Keratinocyte (primary cell): ENCODE results near the gene IFIH1. TPM values are rescaled to one million over a fixed set of nuclear protein-coding genes. Genes with fewer than 3 reads are reported as not detected.
A peak's percentile ranks its signal among the peaks of the same experiment; 100 is the strongest.

ENCODE experiments used
- DNase-seq: peaks from one replicate; pipeline ENCODE4 v3.0.0-alpha.2; 2011; ENCODE audit warnings: low read depth, missing footprints, low spot score
- FAIRE-seq: peaks from 2 replicates; lab custom pipeline; 2011; peaks lifted over from hg19 to GRCh38; lab: Jason Lieb, UNC
- H2AFZ ChIP-seq: 2 replicates; pipeline ENCODE4 v1.6.0; 2012; ENCODE audit warnings: low read length, control low read depth, inconsistent platforms; ENCODE audit not compliant: control insufficient read depth
- H3K27ac ChIP-seq: 2 replicates; pipeline ENCODE4 v1.5.1; 2011; ENCODE audit warnings: low read length; ENCODE audit not compliant: control insufficient read depth, insufficient read depth
- H3K27me3 ChIP-seq: 3 replicates; pipeline ENCODE4 v1.6.0; 2011; ENCODE audit warnings: low read length; ENCODE audit not compliant: control insufficient read depth, insufficient read depth; ENCODE audit errors: extremely low read depth
- H3K36me3 ChIP-seq, 2 experiments: 2 replicates in 1 of 2; 3 replicates in 1 of 2; pipeline ENCODE4 v1.5.1; 2011; ENCODE audit warnings: low read length in 2 of 2, mild to moderate bottlenecking in 1 of 2; ENCODE audit not compliant: control insufficient read depth in 2 of 2, insufficient read depth in 2 of 2; ENCODE audit errors: extremely low read depth in 1 of 2
- H3K4me1 ChIP-seq: 3 replicates; pipeline ENCODE4 v1.5.1; 2011; ENCODE audit warnings: low read length; ENCODE audit not compliant: control insufficient read depth, insufficient read depth; ENCODE audit errors: extremely low read depth
- H3K4me2 ChIP-seq: 3 replicates; pipeline ENCODE4 v1.6.0; 2011; ENCODE audit warnings: low read depth, low read length; ENCODE audit not compliant: control insufficient read depth, insufficient read depth; ENCODE audit errors: extremely low read depth
- H3K4me3 ChIP-seq, 3 experiments: fragments of 200-600 bp in 1 of 3; sonication (generic) in 1 of 3; 2 replicates in 2 of 3; 3 replicates in 1 of 3; pipeline ENCODE4 v1.5.1; 2011 to 2016; ENCODE audit warnings: low read length in 3 of 3, mild to moderate bottlenecking in 3 of 3, control low read depth in 2 of 3, inconsistent platforms in 1 of 3, low read depth in 1 of 3, mixed read lengths in 1 of 3, mixed run types in 1 of 3, moderate library complexity in 1 of 3; ENCODE audit not compliant: control insufficient read depth in 2 of 3, insufficient read depth in 2 of 3; ENCODE audit errors: extremely low read depth in 1 of 3
- H3K79me2 ChIP-seq: 2 replicates; pipeline ENCODE4 v1.6.0; 2012; ENCODE audit warnings: low read length; ENCODE audit not compliant: control insufficient read depth, insufficient read depth
- H3K9ac ChIP-seq: 3 replicates; pipeline ENCODE4 v1.6.0; 2011; ENCODE audit warnings: low read length; ENCODE audit not compliant: control insufficient read depth, insufficient read depth; ENCODE audit errors: extremely low read depth
- H3K9me1 ChIP-seq: 3 replicates; pipeline ENCODE4 v1.6.0; 2011; ENCODE audit warnings: low read length; ENCODE audit not compliant: control insufficient read depth, insufficient read depth; ENCODE audit errors: extremely low read depth
- H3K9me3 ChIP-seq: 2 replicates; pipeline ENCODE4 v1.5.1; 2012; ENCODE audit warnings: low read depth, low read length; ENCODE audit not compliant: control insufficient read depth
- H4K20me1 ChIP-seq: 3 replicates; pipeline ENCODE4 v1.6.0; 2011; ENCODE audit warnings: low read length; ENCODE audit not compliant: control insufficient read depth, insufficient read depth; ENCODE audit errors: extremely low read depth
- EZH2 ChIP-seq: IDR thresholded peaks from one replicate; pipeline ENCODE4 v1.6.1; 2012; ENCODE audit warnings: inconsistent platforms, mild to moderate bottlenecking, low read length, moderate library complexity
- dilution Hi-C: fragments of 300-500 bp; cut with MboI; formaldehyde crosslinking; loops from one replicate; pipeline ENCODE4 v1.7.0; 2020; ENCODE audit warnings: low sequenced_read_pairs; ENCODE audit not compliant: extremely low pct_ligation_motif_present
- polyA plus RNA-seq, 5 experiments: library from polyadenylated mRNA; depleted of rRNA in 3 of 5; stranded (reverse) in 3 of 5; stranded (forward) in 1 of 5; unstranded in 1 of 5; fragments of >200 nt; gene quantifications; 1 replicate in 1 of 5; 2 replicates in 3 of 5; 3 replicates in 1 of 5; pipeline versions ENCODE4 v1.2.1 to v1.2.3, GENCODE V29; 2011 to 2012; ENCODE audit warnings: missing spikeins in 2 of 5, low read depth in 1 of 5, low replicate concordance in 1 of 5
- TF ChIP-seq, protein P1 (sequence below), 3 experiments: IDR thresholded peaks in 1 of 3; conservative IDR thresholded peaks in 1 of 3; optimal IDR thresholded peaks in 1 of 3; 2 replicates in 2 of 3; 3 replicates in 1 of 3; pipeline versions ENCODE3 to v1.5.1; 2011; ENCODE audit warnings: low read length in 3 of 3, mild to moderate bottlenecking in 3 of 3, moderate library complexity in 2 of 3, control low read depth in 1 of 3, inconsistent platforms in 1 of 3; ENCODE audit not compliant: insufficient read depth in 2 of 3; ENCODE audit errors: extremely low read depth in 1 of 3

The IFIH1 gene
- polyA plus RNA-seq, 1 donor (not counting 4 experiments of a cell fraction or from before 2014, with no cell fraction given) = 18.5 TPM

DNA sequence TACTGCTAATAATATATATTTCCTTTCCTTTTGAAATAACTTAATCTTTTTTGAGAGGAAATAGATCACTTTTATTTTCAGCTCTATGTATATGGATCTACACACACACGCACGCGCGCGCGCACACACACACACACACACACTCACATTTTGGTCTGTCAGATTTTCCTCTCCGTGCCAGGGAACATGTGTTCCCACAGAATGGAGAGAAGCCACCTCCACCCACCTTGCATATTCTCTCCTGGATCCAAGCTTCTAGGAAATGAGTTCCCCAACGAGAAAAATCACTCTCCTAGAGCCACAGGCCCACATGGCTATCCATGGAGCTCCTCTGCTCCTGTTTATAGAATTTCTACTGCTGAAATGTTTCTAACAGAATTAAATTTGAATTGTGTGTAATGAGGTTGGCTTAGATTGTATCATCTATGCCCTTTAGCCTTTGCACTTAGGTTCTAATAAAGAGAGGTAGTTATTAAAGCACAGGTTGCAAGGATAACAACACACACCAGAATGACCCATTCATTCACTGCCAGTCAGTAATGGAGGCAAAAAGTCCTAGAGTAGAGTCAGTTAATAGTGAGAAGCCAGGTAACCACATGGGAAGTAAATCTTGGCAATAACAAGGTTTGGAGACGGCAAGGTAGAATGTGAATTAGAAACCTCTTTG lies 19.7 kb downstream of the IFIH1 start:
- TF ChIP-seq, protein P1, sequence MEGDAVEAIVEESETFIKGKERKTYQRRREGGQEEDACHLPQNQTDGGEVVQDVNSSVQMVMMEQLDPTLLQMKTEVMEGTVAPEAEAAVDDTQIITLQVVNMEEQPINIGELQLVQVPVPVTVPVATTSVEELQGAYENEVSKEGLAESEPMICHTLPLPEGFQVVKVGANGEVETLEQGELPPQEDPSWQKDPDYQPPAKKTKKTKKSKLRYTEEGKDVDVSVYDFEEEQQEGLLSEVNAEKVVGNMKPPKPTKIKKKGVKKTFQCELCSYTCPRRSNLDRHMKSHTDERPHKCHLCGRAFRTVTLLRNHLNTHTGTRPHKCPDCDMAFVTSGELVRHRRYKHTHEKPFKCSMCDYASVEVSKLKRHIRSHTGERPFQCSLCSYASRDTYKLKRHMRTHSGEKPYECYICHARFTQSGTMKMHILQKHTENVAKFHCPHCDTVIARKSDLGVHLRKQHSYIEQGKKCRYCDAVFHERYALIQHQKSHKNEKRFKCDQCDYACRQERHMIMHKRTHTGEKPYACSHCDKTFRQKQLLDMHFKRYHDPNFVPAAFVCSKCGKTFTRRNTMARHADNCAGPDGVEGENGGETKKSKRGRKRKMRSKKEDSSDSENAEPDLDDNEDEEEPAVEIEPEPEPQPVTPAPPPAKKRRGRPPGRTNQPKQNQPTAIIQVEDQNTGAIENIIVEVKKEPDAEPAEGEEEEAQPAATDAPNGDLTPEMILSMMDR (optimal IDR thresholded peaks at IDR 0.05 in 1 of 3, IDR thresholded peaks at IDR 0.05 in 1 of 3, conservative IDR thresholded peaks at IDR 0.05 in 1 of 3; ENCODE audit: extremely low read depth in 1 of 3, insufficient read depth in 2 of 3, low read length in 3 of 3) = no peak
- TF ChIP-seq EZH2 = no peak
- no peak for DNase-seq
- Histone ChIP-seq H3K27ac (no peak overlapping the region), H3K9me1 (no peaks in the 10 kb centered on the region), H4K20me1 (no peaks in the 10 kb centered on the region), H3K9ac (no peak overlapping the region), H2AFZ (no peak overlapping the region), H3K4me1 (no peaks in the 10 kb centered on the region), H3K79me2 (no peaks in the 10 kb centered on the region), H3K9me3 (no peaks in the 10 kb centered on the region), H3K4me2 (no peak overlapping the region), H3K4me3 (no peak overlapping the region), H3K36me3 (peaks cover 0 to 4% of the 10 kb centered on the region in 2 experiments), H3K27me3 (no peaks in the 10 kb centered on the region)
- dilution Hi-C loops = no loop called here
- FAIRE-seq = no peak

DNA sequence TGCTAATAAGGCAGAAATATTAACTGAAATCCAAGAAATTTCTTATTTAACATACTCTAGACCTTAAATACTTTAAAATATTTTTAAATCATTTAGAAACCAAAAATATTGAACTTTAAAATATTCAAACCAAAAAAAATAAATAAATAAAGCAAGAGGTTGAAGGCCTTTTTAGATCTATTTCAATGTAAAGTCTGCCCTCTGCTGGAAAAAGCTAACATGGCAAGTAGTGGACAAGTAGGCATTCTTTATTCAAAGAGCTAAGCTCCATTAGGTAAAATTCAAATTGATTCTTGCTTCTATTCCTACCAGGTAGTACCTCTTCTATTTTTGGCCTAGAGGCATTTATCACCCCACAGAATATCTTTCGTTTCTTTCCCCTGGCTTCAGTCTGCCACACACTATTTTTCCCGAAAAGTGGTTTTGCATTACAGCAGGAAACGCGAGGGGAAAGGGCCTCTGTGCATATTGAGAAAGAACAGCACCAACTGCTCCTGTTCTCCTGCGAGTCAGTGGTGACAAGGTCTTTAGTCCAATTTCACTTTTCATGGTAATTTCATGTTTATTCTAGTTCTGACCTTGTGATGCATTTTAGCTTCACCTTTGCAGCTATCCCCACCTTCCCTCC lies 20.4 kb downstream of the IFIH1 start:
- Histone ChIP-seq H3K9me3 (no peaks in the 10 kb centered on the region), H4K20me1 (no peaks in the 10 kb centered on the region), H3K79me2 (no peaks in the 10 kb centered on the region), H3K4me1 (peaks cover 6% of the 10 kb centered on the region), H3K9ac (no peak overlapping the region), H3K9me1 (no peaks in the 10 kb centered on the region), H3K4me3 (no peak overlapping the region), H3K27me3 (no peaks in the 10 kb centered on the region), H3K36me3 (peaks cover 0 to 3% of the 10 kb centered on the region in 2 experiments), H2AFZ (no peak overlapping the region), H3K4me2 (no peak overlapping the region), H3K27ac (no peak overlapping the region)
- DNase-seq = peak; percentile 32
- dilution Hi-C loops = no loop called here
- FAIRE-seq = no peak
- no peak for TF ChIP-seq EZH2
- TF ChIP-seq, protein P1 (optimal IDR thresholded peaks at IDR 0.05 in 1 of 3, IDR thresholded peaks at IDR 0.05 in 1 of 3, conservative IDR thresholded peaks at IDR 0.05 in 1 of 3; ENCODE audit: extremely low read depth in 1 of 3, insufficient read depth in 2 of 3, low read length in 3 of 3) = peak in 2 of 3 experiments; percentile 59 to 61
